ENCODE data around the gene PLEK. TPM values are rescaled to one million over a fixed set of nuclear protein-coding genes. Genes with fewer than 3 reads are reported as not detected.

PLEK gene
- total RNA-seq, 1 donor from 2014 or later = 0.26 TPM

DNA sequence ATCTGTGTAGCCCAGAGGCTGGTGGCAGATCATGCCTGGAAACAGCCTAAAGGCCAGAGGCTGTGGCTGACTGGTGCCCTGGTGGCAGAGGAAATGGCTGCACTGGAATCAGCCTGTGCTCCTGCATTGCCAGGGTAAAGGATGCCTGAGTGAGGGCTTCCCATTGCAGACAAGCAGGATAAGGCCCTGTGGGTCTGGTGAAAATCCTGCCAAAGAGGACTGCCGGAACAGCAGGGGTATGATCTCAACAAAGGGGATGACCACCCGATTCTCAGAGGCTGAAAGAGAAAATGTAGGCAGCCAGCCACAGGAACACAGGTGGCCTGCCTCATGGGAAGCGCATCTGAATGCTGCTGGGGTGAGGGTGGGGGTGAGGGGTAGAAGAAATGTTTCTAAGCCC is 53.8 kb downstream of the PLEK start:
- H3K4me1 Mint-ChIP-seq = peaks cover 7% of the 10 kb centered on the region
- intact Hi-C loops (cut with micrococcal nuclease) = no loop called here

GRCh38 chr2:68420254-68420910 is 55.3 kb downstream of the PLEK start:
- no peaks in the 10 kb centered on the region for H3K36me3 Mint-ChIP-seq (ENCODE audit: low read depth)
- intact Hi-C loops (cut with micrococcal nuclease) = loop anchor here (5.0 kb wide), 1 partner anchor 58 kb away; no protein-coding TSS in a partner anchor

More for the DNA sequence above, 53.8 kb downstream of the PLEK start:
- no peak for DNase-seq
- Mint-ChIP-seq H3K9me3 (peaks cover 10% of the 10 kb centered on the region), H3K27ac (no peak overlapping the region), H3K4me3 (no peak overlapping the region), H3K27me3 (peaks cover 12% of the 10 kb centered on the region), H3K36me3 (ENCODE audit: low read depth) (no peaks in the 10 kb centered on the region)

GRCh38 chr2:68423966-68424650 is 59.0 kb downstream of the PLEK start:
- Mint-ChIP-seq H3K27ac (no peak overlapping the region), H3K4me3 (no peak overlapping the region)

More at GRCh38 chr2:68420254-68420910, 55.3 kb downstream of the PLEK start:
- H3K27ac Mint-ChIP-seq = no peak overlapping the region
- peaks cover 7% of the 10 kb centered on the region for H3K4me1 Mint-ChIP-seq
- peaks cover 10% of the 10 kb centered on the region for H3K9me3 Mint-ChIP-seq
- H3K4me3 Mint-ChIP-seq = no peak overlapping the region
- DNase-seq = no peak
- H3K27me3 Mint-ChIP-seq = peaks cover 12% of the 10 kb centered on the region

GRCh38 chr2:68425503-68425902 is 60.4 kb downstream of the PLEK start:
- intact Hi-C loops (cut with micrococcal nuclease) = loop anchor here (2.0 kb wide), 2 partner anchors 39 to 41 kb away; partner anchors contain the start of genes APLF and FBXO48
- Mint-ChIP-seq H3K9me3 (peaks cover 10% of the 10 kb centered on the region), H3K36me3 (ENCODE audit: low read depth) (no peaks in the 10 kb centered on the region)

More at GRCh38 chr2:68423966-68424650, 59.0 kb downstream of the PLEK start:
- intact Hi-C loops (cut with micrococcal nuclease) = loop anchor here (1.0 to 5.0 kb wide), 4 partner anchors 17 to 62 kb away; partner anchors contain the start of genes APLF and FBXO48
- H3K27me3 Mint-ChIP-seq = peaks cover 12% of the 10 kb centered on the region
- H3K36me3 Mint-ChIP-seq (ENCODE audit: low read depth) = no peaks in the 10 kb centered on the region
- peaks cover 3% of the 10 kb centered on the region for H3K4me1 Mint-ChIP-seq
- peaks cover 10% of the 10 kb centered on the region for H3K9me3 Mint-ChIP-seq
- DNase-seq = peak; percentile 64

DNA sequence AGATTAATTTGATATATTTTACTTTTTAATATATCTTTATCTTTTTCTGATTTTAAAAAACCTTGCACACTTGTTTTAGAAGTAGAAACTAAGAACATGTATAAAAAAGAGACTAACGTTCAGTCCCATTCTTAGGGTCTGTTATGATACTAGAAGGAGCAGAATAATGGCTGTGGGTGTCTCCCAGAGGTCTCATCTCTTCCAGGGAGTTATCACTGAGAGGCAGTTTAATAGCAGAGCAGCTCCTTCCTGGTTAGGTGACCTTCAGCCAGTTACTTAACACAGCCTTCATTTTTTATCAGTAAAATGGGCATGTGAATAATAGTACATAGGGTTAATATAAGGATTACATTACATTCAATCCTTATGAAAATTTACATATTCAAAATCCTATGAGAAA is 61.4 kb downstream of the PLEK start:
- Mint-ChIP-seq H3K36me3 (ENCODE audit: low read depth) (no peaks in the 10 kb centered on the region), H3K4me3 (no peak overlapping the region), H3K27ac (no peak overlapping the region), H3K4me1 (peaks cover 1% of the 10 kb centered on the region), H3K27me3 (peaks cover 8% of the 10 kb centered on the region), H3K9me3 (peaks cover 6% of the 10 kb centered on the region)
- peak; percentile 18 for DNase-seq
- intact Hi-C loops (cut with micrococcal nuclease) = no loop called here

More at GRCh38 chr2:68425503-68425902, 60.4 kb downstream of the PLEK start:
- no peak for DNase-seq
- Mint-ChIP-seq H3K4me3 (no peak overlapping the region), H3K27me3 (peaks cover 10% of the 10 kb centered on the region), H3K4me1 (peaks cover 1% of the 10 kb centered on the region), H3K27ac (no peak overlapping the region)

DNA sequence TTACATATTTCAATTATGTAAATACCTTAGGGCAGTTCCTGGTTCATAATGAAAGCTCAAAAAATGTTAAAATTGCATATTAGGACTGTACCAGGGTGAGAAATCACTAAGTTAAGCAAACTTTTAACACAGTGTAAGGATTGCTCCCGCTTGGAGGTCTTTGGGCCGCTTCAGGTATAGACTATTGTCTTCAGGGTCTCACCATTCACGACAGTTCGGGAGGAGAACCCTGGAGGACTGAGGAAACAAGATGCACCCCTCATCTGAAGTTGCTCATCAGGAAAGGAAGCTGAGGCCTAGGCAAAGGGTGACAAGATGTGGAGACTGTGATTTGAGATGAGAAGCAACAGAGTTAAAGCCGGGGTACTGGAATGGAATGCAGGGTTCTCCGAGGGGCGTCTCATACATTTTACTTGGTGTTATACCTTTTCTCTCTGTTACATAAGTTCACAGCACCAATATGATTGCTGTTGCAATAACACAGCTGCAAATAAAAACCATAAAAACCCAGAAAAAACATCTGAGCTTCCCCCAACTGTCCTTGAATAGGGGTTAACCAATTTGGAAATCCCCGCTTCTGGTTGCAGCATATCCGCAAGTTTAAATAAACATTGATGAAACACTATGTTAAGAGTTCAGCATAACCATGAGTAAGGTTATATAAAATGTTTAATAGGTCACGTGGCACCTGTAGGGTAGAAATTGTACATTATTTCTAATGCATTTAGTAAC is 61.9 kb downstream of the PLEK start:
- peak; percentile 52 for DNase-seq
- no peak overlapping the region for H3K4me3 Mint-ChIP-seq
- no peak overlapping the region for H3K27ac Mint-ChIP-seq
- H3K4me1 Mint-ChIP-seq = peaks cover 1% of the 10 kb centered on the region
- H3K9me3 Mint-ChIP-seq = peaks cover under 1% of the 10 kb centered on the region
- peaks cover 3% of the 10 kb centered on the region for H3K27me3 Mint-ChIP-seq
- intact Hi-C loops (cut with micrococcal nuclease) = no loop called here
- H3K36me3 Mint-ChIP-seq (ENCODE audit: low read depth) = no peaks in the 10 kb centered on the region

- no peak for DNase-seq
- H3K36me3 Mint-ChIP-seq (ENCODE audit: low read depth) = no peaks in the 10 kb centered on the region
- no peak overlapping the region for H3K27ac Mint-ChIP-seq
- peaks cover 1% of the 10 kb centered on the region for H3K4me1 Mint-ChIP-seq
- H3K27me3 Mint-ChIP-seq = peaks cover 2% of the 10 kb centered on the region
- no peaks in the 10 kb centered on the region for H3K9me3 Mint-ChIP-seq
- H3K4me3 Mint-ChIP-seq = no peak overlapping the region
- intact Hi-C loops (cut with micrococcal nuclease) = no loop called here
Measured at GRCh38 chr2:68428126-68428525, 63.0 kb downstream of the PLEK start.

- H3K4me1 Mint-ChIP-seq = peaks cover 1% of the 10 kb centered on the region
- H3K4me3 Mint-ChIP-seq = no peak overlapping the region
- no peak overlapping the region for H3K27ac Mint-ChIP-seq
- peaks cover 2% of the 10 kb centered on the region for H3K27me3 Mint-ChIP-seq
- no peaks in the 10 kb centered on the region for H3K9me3 Mint-ChIP-seq
- H3K36me3 Mint-ChIP-seq (ENCODE audit: low read depth) = no peaks in the 10 kb centered on the region
- DNase-seq = peak; percentile 3
- intact Hi-C loops (cut with micrococcal nuclease) = no loop called here
Measured at GRCh38 chr2:68428746-68429145, 63.7 kb downstream of the PLEK start.

DNA sequence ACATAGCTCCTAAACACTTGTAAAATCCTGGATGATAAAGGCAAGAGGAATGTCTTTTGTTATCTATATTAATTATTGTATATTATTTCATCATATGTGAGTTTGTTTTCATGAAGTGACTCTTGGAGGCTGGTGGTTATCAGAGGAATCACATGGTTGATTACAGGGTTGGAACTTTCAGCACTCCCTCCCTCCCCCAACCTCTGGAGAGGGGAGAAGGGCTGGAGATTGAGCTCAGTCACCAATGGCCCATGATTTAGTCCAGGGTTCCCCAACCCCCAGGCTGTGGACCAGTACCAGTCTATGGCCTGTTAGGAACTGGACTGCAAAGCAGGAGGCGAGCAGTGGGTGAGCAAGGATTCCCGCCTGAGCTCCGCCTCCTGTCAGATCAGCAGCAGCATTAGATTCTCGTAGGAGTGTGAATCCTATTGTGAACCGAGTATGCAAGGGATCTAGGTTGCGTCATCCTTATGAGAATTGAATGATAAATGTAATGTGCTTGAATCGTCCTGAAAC is 64.3 kb downstream of the PLEK start:
- H3K4me3 Mint-ChIP-seq = no peak overlapping the region
- H3K27me3 Mint-ChIP-seq = peaks cover 2% of the 10 kb centered on the region

GRCh38 chr2:68431316-68431972 is 66.4 kb downstream of the PLEK start:
- Mint-ChIP-seq H3K4me3 (no peak overlapping the region), H3K27ac (no peak overlapping the region), H3K27me3 (peaks cover 2% of the 10 kb centered on the region), H3K36me3 (ENCODE audit: low read depth) (no peaks in the 10 kb centered on the region), H3K4me1 (peaks cover 1% of the 10 kb centered on the region), H3K9me3 (no peaks in the 10 kb centered on the region)
- DNase-seq = peak; percentile 49
- intact Hi-C loops (cut with micrococcal nuclease) = no loop called here

More for the DNA sequence above, 64.3 kb downstream of the PLEK start:
- intact Hi-C loops (cut with micrococcal nuclease) = no loop called here
- no peaks in the 10 kb centered on the region for H3K9me3 Mint-ChIP-seq
- H3K4me1 Mint-ChIP-seq = peaks cover 1% of the 10 kb centered on the region
- H3K36me3 Mint-ChIP-seq (ENCODE audit: low read depth) = no peaks in the 10 kb centered on the region
- no peak overlapping the region for H3K27ac Mint-ChIP-seq
- DNase-seq = peak; percentile 41

GRCh38 chr2:68432696-68433658 is 67.9 kb downstream of the PLEK start:
- Mint-ChIP-seq H3K36me3 (ENCODE audit: low read depth) (no peaks in the 10 kb centered on the region), H3K27ac (no peak overlapping the region), H3K4me1 (no peaks in the 10 kb centered on the region), H3K9me3 (no peaks in the 10 kb centered on the region), H3K27me3 (peaks cover 2% of the 10 kb centered on the region), H3K4me3 (no peak overlapping the region)
- DNase-seq = peak; percentile 51
- intact Hi-C loops (cut with micrococcal nuclease) = no loop called here

- Mint-ChIP-seq H3K36me3 (ENCODE audit: low read depth) (no peaks in the 10 kb centered on the region), H3K27me3 (peaks cover 9% of the 10 kb centered on the region), H3K9me3 (no peaks in the 10 kb centered on the region), H3K4me3 (no peak overlapping the region), H3K27ac (no peak overlapping the region), H3K4me1 (peaks cover 8% of the 10 kb centered on the region)
- intact Hi-C loops (cut with micrococcal nuclease) = no loop called here
- no peak for DNase-seq
Measured at GRCh38 chr2:68434981-68435380, 69.9 kb downstream of the PLEK start.
